HG03196 (cell line): ENCODE data around the gene FAM228B.

Experiments used
- ATAC-seq: cut with Tn5 transposase; IDR thresholded peaks from one replicate; pipeline ENCODE4 v1.9.1; 2021; ENCODE audit not compliant: unreplicated experiment

FAM228B gene

GRCh38 chr2:24200799-24201198, 77.5 kb downstream of the FAM228B start:
- ATAC-seq = no peak

- no peak for ATAC-seq
These were observed 79.9 kb downstream of the FAM228B start for GRCh38 chr2:24203029-24203786.

- ATAC-seq = no peak
These were observed 80.5 kb downstream of the FAM228B start for GRCh38 chr2:24203787-24204150.

GRCh38 chr2:24204505-24204904, 81.2 kb downstream of the FAM228B start:
- no peak for ATAC-seq

GRCh38 chr2:24205131-24205530, 81.9 kb downstream of the FAM228B start:
- ATAC-seq = no peak

DNA sequence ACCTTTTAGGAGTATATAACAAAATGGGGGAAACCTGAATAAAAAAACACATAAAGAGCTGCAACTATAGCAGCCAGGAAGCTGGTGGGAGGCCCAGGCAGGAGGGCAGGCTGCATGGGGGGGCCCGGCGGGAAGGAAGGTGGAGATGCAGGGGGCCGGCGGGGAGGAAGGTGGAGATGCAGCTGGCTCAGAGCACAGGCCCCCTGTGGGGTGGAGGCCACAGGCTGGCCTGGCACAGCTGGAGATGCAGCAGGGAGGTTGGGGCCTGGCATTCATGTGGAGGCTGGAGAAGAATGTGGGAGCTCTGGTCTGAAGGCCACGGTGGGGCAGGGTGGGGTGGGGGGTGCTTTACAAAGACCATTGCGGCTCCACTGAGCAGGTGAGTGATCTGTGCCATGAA, 83.0 kb downstream of the FAM228B start:
- ATAC-seq = no peak

- no peak for ATAC-seq
These were observed 83.4 kb downstream of the FAM228B start for GRCh38 chr2:24206714-24207113.

DNA sequence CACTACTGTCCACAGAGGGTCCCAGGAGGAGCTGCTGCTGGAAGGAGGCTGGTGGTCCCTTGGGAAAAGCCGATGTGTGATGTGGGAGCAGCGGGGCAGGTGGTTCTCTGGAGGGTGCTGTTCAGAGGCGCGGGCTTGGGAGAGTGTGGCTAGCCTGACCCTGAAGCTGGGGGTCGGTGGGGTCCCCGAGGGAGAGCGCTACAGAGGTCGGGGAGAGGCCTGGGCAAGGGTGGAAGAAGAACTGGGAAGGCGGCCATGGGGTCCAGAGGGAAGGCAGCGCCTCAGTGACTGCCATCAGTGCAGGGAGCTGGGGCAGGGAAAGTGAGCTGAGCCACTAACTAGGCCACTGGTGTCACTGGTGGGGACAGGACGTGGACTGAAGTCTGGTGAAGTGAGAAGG, 84.1 kb downstream of the FAM228B start:
- ATAC-seq = no peak

GRCh38 chr2:24208490-24208889, 85.2 kb downstream of the FAM228B start:
- no peak for ATAC-seq

DNA sequence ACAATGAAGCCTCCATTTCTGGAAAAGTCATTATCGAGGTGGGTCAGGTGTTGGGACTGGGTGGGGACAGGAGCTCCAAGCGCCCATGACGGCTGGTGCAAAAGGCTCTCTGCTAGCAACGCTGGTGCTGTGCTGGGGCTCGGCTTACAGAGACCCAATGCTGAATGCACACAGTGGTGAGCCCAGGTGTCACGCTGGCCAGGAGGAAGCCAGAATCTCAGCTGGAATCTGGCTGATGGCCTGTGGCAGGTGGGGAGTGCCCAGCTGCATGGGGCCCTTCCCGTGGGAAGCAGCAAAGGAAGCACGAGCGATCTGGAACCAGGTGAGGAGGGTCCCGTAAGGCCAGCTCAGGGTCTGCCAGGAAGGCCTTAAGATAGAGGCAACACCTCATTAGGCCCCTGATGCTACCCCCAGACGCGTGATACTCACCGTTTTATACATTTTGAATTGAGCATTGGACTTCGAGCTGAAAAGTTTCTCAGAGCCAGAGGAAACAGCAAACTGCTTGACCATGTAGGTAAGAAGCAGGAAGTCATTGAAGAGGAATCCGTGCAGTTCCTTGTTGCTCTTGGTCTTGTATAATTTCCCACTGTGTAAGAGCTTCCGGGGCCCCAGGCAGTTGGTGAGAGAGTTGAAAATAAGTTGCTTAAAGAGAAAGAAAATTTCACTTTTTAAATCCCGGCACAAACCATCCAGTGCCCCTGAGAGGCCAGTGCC, 86.3 kb downstream of the FAM228B start:
- ATAC-seq = no peak

DNA sequence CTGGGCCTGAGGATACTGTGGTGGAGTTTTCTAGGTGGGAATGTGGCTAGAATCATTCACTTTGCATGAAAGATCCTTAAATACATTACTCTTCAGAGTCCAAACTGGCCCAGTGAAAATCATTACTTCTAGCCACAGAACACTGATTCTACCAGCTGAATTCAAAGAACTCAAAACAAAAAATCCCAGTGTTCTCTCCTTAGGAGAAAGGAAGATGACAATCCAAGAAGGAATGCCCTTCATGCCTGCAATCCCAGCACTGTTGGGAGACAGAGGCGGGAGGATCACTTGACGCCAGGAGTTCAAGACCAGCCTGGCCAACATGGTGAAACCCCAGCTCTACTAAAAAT, 86.8 kb downstream of the FAM228B start:
- no peak for ATAC-seq

DNA sequence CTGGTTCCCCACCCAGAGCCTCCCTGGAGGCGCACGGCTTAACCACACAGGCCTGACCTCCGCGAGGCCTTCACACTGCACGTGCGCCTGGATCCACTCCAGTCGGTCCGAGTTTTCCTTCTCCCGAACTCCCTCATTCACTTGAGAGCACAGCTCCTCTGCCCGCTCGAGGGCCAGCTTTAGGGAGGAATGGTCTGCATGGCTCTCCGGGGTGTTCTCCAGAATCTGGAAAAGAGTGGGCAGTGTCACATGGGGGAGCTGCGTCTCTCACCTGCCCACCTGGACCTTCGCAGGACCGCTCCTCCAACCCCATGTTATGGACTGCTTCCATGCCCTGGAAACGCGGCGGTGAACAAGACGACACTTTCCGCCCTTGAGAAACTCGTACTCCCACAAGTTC, 87.5 kb downstream of the FAM228B start:
- ATAC-seq = no peak

- no peak for ATAC-seq
These were observed 88.1 kb downstream of the FAM228B start for GRCh38 chr2:24211408-24211807.

DNA sequence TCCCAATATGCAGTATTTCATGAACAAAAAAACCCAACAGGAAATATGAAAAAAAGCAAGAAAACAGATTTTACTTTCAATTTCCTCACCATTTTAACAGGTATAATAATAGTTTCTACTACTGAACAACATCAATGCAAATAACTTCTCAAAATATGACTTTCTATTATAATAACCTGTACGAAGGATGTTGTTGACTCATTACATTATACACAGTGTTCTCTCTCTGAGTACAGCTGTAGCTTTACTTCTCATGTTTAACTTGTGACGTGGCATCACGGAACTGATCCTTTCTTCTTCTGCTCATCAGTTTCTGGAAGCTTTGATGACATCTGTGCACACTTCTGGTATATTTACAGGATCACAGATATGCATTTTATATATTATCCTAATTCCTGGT, 91.6 kb downstream of the FAM228B start:
- peak; percentile 76 for ATAC-seq
